Keratinocyte (primary cell): ENCODE data around the gene SDR9C7. TPM values are rescaled to one million over a fixed set of nuclear protein-coding genes. Genes with fewer than 3 reads are reported as not detected.
"Not testable (repeated sequence)": the region's sequence is repeated elsewhere in the genome, so short reads cannot be mapped to it uniquely, and the experiment has no call there.

Experiments
- DNase-seq: peaks from one replicate; pipeline ENCODE4 v3.0.0-alpha.2; 2011; ENCODE audit warnings: low read depth, missing footprints, low spot score
- FAIRE-seq: peaks from 2 replicates; lab custom pipeline; 2011; peaks lifted over from hg19 to GRCh38; lab: Jason Lieb, UNC
- H2AFZ ChIP-seq: 2 replicates; pipeline ENCODE4 v1.6.0; 2012; ENCODE audit warnings: low read length, control low read depth, inconsistent platforms; ENCODE audit not compliant: control insufficient read depth
- H3K27ac ChIP-seq: 2 replicates; pipeline ENCODE4 v1.5.1; 2011; ENCODE audit warnings: low read length; ENCODE audit not compliant: control insufficient read depth, insufficient read depth
- H3K27me3 ChIP-seq: 3 replicates; pipeline ENCODE4 v1.6.0; 2011; ENCODE audit warnings: low read length; ENCODE audit not compliant: control insufficient read depth, insufficient read depth; ENCODE audit errors: extremely low read depth
- H3K36me3 ChIP-seq, 2 experiments: 2 replicates in 1 of 2; 3 replicates in 1 of 2; pipeline ENCODE4 v1.5.1; 2011; ENCODE audit warnings: low read length in 2 of 2, mild to moderate bottlenecking in 1 of 2; ENCODE audit not compliant: control insufficient read depth in 2 of 2, insufficient read depth in 2 of 2; ENCODE audit errors: extremely low read depth in 1 of 2
- H3K4me1 ChIP-seq: 3 replicates; pipeline ENCODE4 v1.5.1; 2011; ENCODE audit warnings: low read length; ENCODE audit not compliant: control insufficient read depth, insufficient read depth; ENCODE audit errors: extremely low read depth
- H3K4me2 ChIP-seq: 3 replicates; pipeline ENCODE4 v1.6.0; 2011; ENCODE audit warnings: low read depth, low read length; ENCODE audit not compliant: control insufficient read depth, insufficient read depth; ENCODE audit errors: extremely low read depth
- H3K4me3 ChIP-seq, 3 experiments: fragments of 200-600 bp in 1 of 3; sonication (generic) in 1 of 3; 2 replicates in 2 of 3; 3 replicates in 1 of 3; pipeline ENCODE4 v1.5.1; 2011 to 2016; ENCODE audit warnings: low read length in 3 of 3, mild to moderate bottlenecking in 3 of 3, control low read depth in 2 of 3, inconsistent platforms in 1 of 3, low read depth in 1 of 3, mixed read lengths in 1 of 3, mixed run types in 1 of 3, moderate library complexity in 1 of 3; ENCODE audit not compliant: control insufficient read depth in 2 of 3, insufficient read depth in 2 of 3; ENCODE audit errors: extremely low read depth in 1 of 3
- H3K79me2 ChIP-seq: 2 replicates; pipeline ENCODE4 v1.6.0; 2012; ENCODE audit warnings: low read length; ENCODE audit not compliant: control insufficient read depth, insufficient read depth
- H3K9ac ChIP-seq: 3 replicates; pipeline ENCODE4 v1.6.0; 2011; ENCODE audit warnings: low read length; ENCODE audit not compliant: control insufficient read depth, insufficient read depth; ENCODE audit errors: extremely low read depth
- H3K9me1 ChIP-seq: 3 replicates; pipeline ENCODE4 v1.6.0; 2011; ENCODE audit warnings: low read length; ENCODE audit not compliant: control insufficient read depth, insufficient read depth; ENCODE audit errors: extremely low read depth
- H3K9me3 ChIP-seq: 2 replicates; pipeline ENCODE4 v1.5.1; 2012; ENCODE audit warnings: low read depth, low read length; ENCODE audit not compliant: control insufficient read depth
- H4K20me1 ChIP-seq: 3 replicates; pipeline ENCODE4 v1.6.0; 2011; ENCODE audit warnings: low read length; ENCODE audit not compliant: control insufficient read depth, insufficient read depth; ENCODE audit errors: extremely low read depth
- EZH2 ChIP-seq: IDR thresholded peaks from one replicate; pipeline ENCODE4 v1.6.1; 2012; ENCODE audit warnings: inconsistent platforms, mild to moderate bottlenecking, low read length, moderate library complexity
- dilution Hi-C: fragments of 300-500 bp; cut with MboI; formaldehyde crosslinking; loops from one replicate; pipeline ENCODE4 v1.7.0; 2020; ENCODE audit warnings: low sequenced_read_pairs; ENCODE audit not compliant: extremely low pct_ligation_motif_present
- polyA plus RNA-seq, 5 experiments: library from polyadenylated mRNA; depleted of rRNA in 3 of 5; stranded (reverse) in 3 of 5; stranded (forward) in 1 of 5; unstranded in 1 of 5; fragments of >200 nt; gene quantifications; 1 replicate in 1 of 5; 2 replicates in 3 of 5; 3 replicates in 1 of 5; pipeline versions ENCODE4 v1.2.1 to v1.2.3, GENCODE V29; 2011 to 2012; ENCODE audit warnings: missing spikeins in 2 of 5, low read depth in 1 of 5, low replicate concordance in 1 of 5
- TF ChIP-seq, protein P1 (sequence below), 3 experiments: IDR thresholded peaks in 1 of 3; conservative IDR thresholded peaks in 1 of 3; optimal IDR thresholded peaks in 1 of 3; 2 replicates in 2 of 3; 3 replicates in 1 of 3; pipeline versions ENCODE3 to v1.5.1; 2011; ENCODE audit warnings: low read length in 3 of 3, mild to moderate bottlenecking in 3 of 3, moderate library complexity in 2 of 3, control low read depth in 1 of 3, inconsistent platforms in 1 of 3; ENCODE audit not compliant: insufficient read depth in 2 of 3; ENCODE audit errors: extremely low read depth in 1 of 3

Gene SDR9C7
- polyA plus RNA-seq, 1 donor (not counting 4 experiments of a cell fraction or from before 2014, with no cell fraction given), result 1.3 TPM

- no peak overlapping the region for H3K9ac ChIP-seq
- H3K27me3 ChIP-seq, result no peaks in the 10 kb centered on the region
- no peaks in the 10 kb centered on the region for H3K9me1 ChIP-seq
- no peak overlapping the region for H2AFZ ChIP-seq
- H3K36me3 ChIP-seq, result no peaks in the 10 kb centered on the region
- no peaks in the 10 kb centered on the region for H3K79me2 ChIP-seq
- dilution Hi-C loops, result no loop called here
- peaks cover 2% of the 10 kb centered on the region for H3K9me3 ChIP-seq
- FAIRE-seq, result no peak
- no peak overlapping the region for H3K27ac ChIP-seq
- H3K4me1 ChIP-seq, result no peaks in the 10 kb centered on the region
- no peak overlapping the region for H3K4me2 ChIP-seq
- no peak for DNase-seq
- H4K20me1 ChIP-seq, result no peaks in the 10 kb centered on the region
- TF ChIP-seq EZH2, result no peak
- TF ChIP-seq, protein P1, sequence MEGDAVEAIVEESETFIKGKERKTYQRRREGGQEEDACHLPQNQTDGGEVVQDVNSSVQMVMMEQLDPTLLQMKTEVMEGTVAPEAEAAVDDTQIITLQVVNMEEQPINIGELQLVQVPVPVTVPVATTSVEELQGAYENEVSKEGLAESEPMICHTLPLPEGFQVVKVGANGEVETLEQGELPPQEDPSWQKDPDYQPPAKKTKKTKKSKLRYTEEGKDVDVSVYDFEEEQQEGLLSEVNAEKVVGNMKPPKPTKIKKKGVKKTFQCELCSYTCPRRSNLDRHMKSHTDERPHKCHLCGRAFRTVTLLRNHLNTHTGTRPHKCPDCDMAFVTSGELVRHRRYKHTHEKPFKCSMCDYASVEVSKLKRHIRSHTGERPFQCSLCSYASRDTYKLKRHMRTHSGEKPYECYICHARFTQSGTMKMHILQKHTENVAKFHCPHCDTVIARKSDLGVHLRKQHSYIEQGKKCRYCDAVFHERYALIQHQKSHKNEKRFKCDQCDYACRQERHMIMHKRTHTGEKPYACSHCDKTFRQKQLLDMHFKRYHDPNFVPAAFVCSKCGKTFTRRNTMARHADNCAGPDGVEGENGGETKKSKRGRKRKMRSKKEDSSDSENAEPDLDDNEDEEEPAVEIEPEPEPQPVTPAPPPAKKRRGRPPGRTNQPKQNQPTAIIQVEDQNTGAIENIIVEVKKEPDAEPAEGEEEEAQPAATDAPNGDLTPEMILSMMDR (optimal IDR thresholded peaks at IDR 0.05 in 1 of 3, IDR thresholded peaks at IDR 0.05 in 1 of 3, conservative IDR thresholded peaks at IDR 0.05 in 1 of 3; ENCODE audit: extremely low read depth in 1 of 3, insufficient read depth in 2 of 3, low read length in 3 of 3), result no peak
- no peak overlapping the region for H3K4me3 ChIP-seq
Measured at GRCh38 chr12:56914256-56914655, 20.0 kb downstream of the SDR9C7 start.

- H3K4me3 ChIP-seq, H3K9me1 ChIP-seq, H3K4me2 ChIP-seq, H4K20me1 ChIP-seq, DNase-seq, FAIRE-seq, H3K79me2 ChIP-seq, H2AFZ ChIP-seq, dilution Hi-C loops, H3K9me3 ChIP-seq, H3K27me3 ChIP-seq, H3K4me1 ChIP-seq, H3K9ac ChIP-seq, H3K36me3 ChIP-seq, H3K27ac ChIP-seq: not testable (repeated sequence)
Measured at GRCh38 chr12:56909403-56909802, 24.8 kb downstream of the SDR9C7 start.

DNA sequence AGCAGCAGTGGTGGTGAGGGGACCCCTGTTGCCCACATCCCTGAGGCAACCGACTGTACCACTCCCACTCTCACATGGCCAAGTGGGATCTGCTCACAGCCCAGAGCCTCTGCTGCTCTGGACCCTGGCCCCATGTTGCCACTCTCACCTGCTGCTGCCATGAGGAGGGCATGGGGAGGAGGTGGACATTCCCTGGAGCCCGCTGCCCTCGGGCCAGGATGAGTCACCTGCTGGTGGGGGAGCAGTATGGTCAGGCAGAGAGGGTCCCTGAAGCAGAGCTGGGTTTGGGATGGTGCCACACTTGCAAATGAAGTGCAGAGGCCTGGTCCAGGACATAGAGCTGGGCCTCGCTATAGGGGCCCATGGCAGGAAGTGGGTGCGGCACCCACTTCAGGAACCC is 26.1 kb downstream of the SDR9C7 start:
- peaks cover 4% of the 10 kb centered on the region for H3K9me3 ChIP-seq
- H3K27ac ChIP-seq, result no peak overlapping the region
- H3K9me1 ChIP-seq, result no peaks in the 10 kb centered on the region
- FAIRE-seq (no peak), DNase-seq (no peak)
- H3K4me1 ChIP-seq, result no peaks in the 10 kb centered on the region
- H3K9ac ChIP-seq, result no peak overlapping the region
- no peaks in the 10 kb centered on the region for H3K36me3 ChIP-seq
- no peak overlapping the region for H3K4me2 ChIP-seq
- H4K20me1 ChIP-seq, result no peaks in the 10 kb centered on the region
- no peak overlapping the region for H2AFZ ChIP-seq
- no peaks in the 10 kb centered on the region for H3K27me3 ChIP-seq
- H3K79me2 ChIP-seq, result no peaks in the 10 kb centered on the region
- no peak overlapping the region for H3K4me3 ChIP-seq
- dilution Hi-C loops, result no loop called here
- TF ChIP-seq, protein P1 (optimal IDR thresholded peaks at IDR 0.05 in 1 of 3, IDR thresholded peaks at IDR 0.05 in 1 of 3, conservative IDR thresholded peaks at IDR 0.05 in 1 of 3; ENCODE audit: extremely low read depth in 1 of 3, insufficient read depth in 2 of 3, low read length in 3 of 3), result no peak
- no peak for TF ChIP-seq EZH2
